Amniotic stem cell (primary cell): ENCODE data around the gene HNF1A.

ENCODE experiments used
- DNase-seq: peaks from one replicate; lab custom pipeline; 2025; lab: John Stamatoyannopoulos, UW

The HNF1A gene

DNA sequence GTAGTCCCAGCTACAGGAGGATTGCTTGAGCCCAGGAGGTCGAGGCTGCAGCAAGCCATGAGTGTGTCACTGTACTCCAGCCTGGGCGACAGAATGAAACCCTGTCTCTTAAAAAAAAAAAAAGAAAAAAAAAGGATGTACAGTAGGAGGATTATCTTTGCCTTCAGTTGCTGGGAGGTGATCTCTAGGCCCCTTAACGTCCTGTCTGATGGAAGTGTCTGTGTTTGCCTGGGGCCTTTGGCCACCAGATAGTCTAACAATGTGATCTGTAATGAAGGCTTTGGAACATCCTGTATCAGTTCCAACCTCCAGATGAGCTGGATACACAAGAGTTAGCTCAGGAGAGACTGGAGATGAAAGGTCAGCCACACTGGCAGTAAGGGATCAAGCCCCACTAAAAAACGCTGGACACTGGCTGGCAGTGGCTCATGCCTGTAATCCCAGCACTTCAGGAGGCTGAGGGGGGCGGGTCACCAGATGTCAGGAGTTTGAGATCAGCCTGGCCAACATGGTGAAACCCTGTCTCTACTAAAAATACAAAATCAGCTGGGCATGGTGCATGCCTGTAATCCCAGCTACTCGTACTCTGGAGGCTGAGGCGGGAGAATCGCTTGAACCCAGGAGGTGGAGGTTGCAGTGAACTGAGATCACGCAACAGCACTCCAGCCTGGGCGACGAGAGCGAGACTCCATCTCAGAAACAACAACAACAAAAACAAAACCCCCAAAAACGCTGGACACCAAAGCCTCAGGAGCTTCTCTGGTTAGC is 19.0 kb upstream of the HNF1A start:
- no peak for DNase-seq

DNA sequence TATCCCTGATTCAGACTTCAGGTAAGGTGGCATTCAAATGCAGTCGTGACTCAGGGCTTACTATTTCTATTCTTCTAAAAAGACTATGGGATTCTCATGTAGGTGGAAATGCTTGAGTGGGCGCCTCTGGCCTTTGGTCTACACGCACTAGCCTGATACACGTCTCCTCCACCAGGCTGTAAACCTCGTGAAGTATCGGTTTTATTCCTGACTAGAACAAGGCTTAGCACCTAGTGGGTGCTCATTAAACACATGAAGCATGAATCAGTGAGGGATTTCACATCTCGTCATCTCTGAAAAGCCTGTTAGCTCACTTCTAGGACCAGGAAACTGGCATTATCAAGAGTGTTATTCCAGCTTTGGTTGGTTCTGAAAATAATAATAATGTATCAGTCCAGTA is 17.7 kb upstream of the HNF1A start:
- no peak for DNase-seq

DNA sequence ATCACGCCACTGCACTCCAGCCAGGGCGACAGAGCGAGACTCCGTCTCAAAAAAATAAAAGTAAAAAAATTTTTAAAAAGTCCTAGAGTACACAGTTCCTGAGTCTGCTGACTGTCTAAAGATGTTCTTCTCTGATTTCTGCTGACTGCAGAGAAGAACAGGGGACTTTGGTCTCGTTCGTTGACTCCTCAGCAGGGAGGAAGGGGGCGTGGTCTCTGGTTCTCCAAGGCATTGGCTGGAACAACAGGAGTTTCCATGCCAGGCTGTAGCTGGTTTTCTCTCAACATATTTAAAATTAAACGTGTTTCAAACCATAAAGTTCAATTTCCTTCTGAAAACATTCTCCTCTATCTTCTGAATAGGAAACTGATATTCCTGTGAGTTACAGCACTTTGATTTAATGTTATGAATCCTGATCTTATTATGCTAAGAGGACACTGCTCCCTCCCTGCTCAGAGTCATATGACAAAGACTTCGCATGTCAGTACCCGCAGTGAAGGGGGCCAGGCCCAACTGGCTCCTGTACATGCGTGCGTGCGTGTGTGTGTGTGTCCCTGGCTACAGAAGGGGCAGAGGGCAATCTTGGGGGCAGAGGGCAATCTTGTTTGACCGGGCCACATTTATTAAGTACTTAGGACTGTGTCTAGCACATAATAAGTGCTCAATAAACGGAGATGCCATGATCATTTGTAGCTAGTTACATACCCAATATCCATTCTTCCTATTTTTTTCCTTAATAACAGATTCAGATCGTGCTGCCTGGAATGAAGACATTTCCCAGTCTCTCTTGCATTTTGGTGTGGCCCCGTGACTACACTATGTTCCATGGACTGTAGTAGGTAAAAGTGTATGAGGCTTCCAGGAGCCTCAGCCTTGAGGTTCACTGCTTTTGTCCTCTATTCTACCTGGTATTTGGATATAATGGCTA is 16.5 kb upstream of the HNF1A start:
- DNase-seq, result no peak

DNA sequence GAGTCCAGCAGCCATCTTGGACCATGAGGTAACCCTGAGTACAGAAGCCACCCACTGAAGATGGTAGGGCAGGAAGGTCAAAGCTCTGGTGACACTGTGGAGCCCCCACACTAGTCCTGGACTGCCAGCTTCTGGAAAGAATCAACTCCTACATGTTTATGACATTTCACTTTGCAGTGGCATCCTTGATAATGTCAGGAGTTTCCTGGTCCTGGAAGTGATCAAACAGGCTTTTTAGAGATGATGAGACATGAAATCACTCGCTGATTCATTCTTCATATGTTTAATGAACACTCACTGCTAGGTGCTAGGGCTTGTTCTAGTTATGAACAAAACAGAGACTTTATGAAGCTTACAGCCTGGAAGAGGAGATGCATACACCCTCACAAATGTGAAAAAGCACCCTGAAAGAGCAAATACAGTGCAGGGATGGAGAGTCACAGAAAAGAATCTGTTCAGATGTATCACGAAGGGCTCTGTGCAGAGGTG is 15.8 kb upstream of the HNF1A start:
- DNase-seq, result no peak

DNA sequence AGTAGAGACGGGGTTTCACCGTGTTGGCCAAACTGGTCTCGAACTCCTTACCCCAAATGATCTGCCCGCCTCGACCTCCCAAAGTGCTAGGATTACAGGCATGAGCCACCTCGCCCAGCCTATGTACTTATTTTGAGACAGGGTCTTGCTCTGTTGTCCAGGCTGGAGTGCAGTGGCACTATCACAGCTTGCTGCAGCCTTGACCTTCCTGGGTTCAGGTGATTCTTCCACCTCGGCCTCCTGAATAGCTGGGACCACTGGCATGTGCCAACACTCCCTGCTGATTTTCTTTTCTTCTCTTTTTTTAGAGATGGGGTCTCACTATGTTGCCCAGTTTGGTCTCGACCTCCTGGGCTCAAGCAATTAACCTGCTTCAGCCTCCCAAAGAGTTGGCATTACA is 14.0 kb upstream of the HNF1A start:
- DNase-seq, result no peak

DNA sequence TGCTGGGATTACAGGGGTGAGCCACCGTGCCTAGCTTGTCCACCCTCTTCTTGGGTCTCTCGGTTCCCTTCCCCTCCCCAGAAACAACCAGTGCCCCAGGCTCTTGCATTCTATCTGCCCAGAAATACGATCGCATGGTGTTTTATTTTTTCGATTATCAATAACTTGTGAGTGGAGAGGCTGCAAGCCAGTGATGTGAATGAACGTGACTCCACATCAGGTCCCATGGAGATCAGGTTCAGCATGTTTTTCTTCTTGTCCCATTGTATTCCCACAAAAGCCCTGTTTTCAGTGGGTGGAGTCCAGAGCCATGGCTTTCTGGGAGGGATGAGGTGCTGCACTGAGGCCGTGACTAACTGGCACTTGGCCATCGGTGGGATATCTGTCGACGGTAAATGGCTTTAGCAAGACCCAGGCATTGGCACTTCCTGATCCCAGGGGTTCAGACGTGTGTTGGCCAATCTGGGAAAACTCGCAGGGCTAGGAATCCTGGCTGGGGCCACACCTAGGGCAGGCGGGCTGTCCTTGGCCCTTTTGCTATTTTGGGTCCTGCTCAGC is 12.7 kb upstream of the HNF1A start:
- no peak for DNase-seq

DNA sequence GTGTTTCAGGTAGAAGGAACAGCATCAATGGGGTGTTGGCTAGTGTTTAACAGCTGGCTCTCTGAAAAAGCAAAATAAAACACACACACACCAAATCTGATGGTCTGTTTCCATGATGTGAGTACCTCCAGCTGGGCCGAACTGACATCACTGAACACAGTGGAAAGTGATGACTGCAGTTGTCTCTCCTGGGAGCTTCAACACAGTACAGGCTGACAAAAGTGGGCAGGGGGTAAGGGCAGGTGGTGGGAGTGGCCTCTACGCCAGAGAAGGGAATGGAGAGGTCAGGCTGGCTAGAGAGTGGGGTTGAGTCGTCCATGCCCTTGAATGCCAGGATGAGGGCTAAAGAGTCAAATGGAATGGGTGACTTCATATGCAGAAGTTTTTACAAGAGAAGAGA is 8.0 kb upstream of the HNF1A start:
- no peak for DNase-seq

DNA sequence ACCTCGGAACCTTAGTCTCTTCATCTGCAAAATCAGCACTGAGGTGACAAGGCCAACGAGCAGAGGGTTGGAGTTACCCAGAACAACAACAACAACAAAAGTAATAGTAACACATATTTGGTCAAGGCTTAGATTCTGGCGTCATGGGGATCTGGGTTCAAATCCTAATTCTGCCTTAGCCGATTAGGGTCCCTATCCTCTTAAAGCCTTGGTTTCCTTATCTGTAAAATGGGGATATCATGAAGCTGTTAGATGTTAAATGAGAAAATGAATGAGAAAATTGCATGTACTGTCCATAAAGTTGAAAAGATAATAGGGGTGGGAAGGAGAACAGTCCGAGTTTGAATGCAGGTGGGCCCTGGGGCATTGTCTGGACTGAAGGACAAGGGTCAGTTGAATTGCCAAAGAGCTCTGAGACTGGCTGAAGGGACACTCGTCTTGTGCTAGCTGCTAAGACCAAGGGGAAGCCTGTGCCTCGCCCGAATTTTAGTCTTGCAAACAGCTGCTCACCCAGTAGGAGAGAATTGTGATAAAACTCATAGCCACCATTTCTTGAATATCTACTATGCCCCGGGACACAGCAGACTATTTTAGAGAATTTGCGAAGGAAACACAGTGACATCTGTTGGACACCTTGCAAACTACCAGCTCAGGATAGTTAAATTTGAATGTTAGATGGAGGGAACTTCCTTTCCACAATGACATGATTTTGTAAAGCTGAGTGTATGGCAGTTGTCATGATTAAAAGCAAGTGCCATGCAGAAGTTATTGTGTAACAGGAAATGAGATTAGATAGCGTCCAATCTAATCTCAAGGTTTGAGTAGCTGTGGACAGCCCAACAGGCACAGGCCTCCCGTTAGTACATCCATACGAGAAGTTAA is 6.8 kb upstream of the HNF1A start:
- peak; percentile 23 for DNase-seq

DNA sequence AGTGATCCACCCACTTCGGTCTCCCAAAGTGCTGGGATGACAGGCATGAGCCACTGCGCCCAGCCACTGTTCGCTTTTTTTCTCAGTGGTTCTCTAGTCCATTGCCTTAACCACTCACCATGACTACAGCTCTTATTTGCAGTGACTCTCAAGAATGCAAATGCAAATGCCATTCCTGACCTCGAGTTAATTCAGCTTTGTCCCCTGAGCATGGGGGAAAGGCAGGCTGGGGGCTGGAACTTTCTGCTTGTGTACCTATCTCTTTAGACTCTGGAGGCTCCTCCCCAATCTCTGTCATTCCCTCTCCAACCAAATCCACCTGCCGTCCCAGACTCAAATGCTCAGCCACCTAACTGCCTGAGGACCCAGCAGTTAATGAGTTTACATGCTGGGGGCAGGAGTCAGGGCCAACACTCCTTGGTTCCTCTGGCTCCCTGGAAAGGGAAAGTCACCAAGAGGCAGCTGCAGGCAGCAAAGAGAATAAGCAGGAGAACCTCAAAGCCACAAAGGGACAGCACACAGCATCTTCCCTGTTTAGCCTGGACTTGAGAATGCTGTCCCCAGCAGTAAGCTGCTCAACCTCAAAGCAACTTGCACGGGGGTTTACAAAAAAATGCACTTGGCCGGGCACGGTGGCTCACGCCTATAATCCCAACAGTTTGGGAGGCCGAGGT is 5.3 kb upstream of the HNF1A start:
- no peak for DNase-seq

DNA sequence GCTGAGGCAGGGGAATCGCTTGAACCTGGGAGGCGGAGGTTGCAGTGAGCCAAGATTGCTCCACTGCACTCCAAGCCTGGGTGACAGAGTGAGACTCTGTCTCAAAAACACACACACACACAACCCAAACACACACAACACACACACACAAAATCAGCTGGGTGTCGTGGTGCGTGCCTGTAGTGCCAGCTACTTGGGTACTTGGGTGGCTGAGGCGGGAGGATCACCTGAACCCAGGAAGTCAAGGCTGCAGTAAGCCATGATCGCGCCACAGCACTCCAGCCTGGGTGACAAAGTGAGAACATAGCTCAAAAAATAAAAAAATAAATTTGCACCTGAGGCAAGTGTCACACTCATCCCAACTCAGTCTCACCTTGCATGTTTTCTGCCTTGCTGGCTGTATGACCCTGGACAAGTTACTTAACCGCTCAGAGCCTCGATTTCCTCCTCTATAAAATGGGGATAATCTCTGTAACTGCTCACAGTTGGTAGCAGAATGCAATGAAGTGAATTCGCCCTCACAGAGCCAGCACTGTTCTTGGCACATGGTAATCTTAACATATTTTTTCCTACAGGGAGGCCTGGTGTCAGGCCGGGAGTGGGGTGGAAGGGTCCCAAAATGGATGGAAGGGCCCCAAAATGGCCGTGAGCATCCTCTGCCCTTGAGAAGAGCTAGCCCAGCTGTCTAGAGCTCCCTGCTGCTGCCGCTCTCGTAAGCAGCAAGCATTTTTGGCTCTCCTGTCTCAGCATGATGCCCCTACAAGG is 630 bp upstream of the HNF1A start:
- no peak for DNase-seq

DNA sequence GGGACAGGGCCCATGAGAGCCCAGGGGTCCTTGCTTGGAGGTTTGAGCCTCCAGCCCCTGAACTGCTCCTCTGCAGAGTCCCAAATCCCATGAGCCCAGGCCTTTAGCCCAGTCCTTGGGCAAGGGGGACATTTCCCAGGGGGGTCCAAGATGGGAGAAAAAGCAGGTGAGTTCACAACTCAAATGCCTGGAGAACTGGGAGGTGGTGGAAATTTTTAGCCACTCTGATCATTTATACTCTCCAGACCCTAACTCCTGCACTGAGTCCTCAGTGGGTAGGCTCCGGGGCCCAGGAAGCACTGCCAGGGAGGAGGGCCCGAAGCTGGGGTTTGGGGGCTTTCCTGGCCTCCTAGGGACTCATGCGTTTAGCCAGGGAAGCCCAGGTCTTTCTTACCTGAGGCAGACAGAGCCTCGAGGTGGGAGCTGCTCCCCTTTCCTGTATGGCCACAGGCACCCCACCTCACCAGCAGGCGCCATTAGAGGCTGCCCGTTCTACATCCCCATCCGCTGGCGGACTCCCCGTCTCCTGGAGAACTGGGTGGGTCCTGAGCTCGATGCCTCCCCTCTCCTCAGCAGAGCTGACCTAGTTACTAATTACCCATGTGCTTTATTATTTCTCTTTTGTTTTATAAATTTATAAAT is 998 bp downstream of the HNF1A start:
- DNase-seq, result no peak

DNA sequence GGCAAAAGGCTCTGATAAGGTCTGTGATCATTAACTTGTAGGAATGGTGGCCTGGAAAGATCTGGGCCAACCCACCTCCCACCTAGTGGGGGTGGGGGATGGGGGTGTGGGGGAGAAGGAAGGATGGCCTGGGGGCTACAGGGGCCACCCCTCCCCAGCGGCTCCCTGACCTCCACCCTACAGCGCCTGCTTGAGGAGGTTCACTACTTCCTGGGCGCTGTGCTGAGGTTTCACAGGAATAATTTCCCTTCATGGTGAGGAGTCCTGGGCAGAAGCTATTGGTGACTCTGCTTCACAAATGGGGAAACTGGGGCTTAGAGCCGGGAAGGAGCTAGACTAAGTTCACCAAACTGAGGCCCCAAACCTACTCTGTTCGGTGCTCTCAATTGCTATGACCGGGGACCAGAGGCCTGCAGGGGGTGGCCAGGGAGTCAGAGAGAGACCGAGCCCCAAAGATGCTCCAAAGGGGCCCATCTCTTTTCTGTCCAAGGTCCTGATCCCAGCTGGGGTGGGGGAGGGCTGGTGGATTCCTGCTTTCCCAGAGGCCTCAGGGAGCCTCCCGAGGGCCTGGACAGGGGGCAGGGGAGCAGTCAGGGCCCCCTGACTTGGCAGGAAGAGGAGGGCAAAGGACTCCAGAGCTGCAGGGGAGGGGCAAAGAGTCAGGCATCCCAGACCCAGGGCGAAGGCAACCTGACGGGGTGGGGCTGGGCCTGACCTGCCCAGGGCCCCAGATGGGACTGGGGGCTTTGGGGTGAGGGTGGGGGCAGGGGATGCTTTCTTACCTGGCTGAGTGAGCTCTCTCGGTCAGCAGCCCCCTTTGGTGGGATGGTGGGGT is 1.7 kb downstream of the HNF1A start:
- no peak for DNase-seq

DNA sequence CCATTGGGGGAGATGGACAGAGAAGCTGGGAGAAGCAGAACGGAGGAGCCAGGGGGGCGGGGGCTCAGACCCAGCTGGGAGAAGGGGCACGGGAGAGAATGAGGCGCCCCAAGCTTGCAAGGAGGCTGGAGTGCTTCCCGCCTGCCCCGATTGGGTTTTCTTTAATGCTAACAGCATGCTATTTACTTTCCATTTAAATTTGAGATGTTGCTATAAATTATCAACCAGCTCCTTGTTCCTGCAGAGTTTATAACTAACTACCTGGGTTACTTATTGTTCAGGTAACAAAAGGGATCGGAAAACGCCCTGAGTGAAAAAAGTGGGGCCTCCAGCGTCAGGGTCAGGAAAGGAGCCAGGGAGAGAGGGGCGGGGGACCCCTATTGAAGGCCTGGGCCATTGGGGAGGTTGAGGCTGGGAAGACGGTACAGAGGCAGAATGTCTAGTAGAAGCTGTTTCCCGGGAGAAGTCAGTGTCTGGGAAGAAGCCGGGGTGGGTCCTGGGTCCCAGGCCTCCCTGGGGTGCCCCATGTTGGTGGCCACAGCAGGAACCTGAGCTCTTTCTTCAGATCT is 2.5 kb downstream of the HNF1A start:
- DNase-seq, result no peak

DNA sequence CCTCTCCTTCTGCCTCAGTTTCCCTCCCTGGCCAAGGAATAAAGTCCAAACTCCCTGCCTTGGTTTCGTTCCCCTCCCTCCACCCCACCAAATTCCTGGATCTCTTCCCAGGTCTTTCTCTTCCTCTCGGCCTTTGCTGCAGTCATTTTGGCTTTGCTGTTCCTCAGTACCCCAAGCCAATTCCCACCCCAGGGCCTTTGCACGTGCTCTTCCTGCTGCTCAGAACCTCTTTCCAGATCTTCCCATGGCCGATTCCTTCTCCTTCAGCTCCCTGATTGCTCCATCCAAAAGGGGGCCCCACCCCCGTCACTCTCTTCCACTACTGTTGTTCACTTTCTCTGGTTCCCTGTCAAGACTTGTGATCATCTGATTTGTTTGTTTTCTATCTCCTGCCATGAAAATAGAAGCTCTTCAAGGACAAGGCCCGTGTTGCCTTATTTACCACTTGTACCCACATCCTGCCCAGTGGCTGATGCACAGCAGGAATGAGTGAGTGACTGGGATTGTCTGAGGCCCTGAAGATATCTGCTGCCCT is 3.1 kb downstream of the HNF1A start:
- no peak for DNase-seq

DNA sequence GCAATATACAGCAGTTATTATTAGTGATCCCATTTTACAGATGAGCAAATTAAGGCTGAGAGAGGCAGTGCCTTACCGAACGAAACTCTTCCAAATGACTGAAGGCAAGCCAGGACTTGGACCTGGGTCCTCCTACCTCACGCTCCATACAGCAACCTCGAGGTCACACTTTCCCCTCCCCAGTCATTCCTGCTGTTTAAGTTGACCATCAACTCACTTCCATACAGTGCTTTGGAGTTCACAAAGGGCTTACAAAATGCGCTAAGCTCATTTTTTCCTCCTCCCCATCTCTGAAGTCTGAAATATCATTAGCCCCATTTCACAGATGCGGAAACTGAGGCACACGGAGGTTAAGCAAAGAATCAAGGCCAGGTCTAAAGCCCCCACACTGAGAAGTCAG is 4.3 kb downstream of the HNF1A start:
- no peak for DNase-seq

DNA sequence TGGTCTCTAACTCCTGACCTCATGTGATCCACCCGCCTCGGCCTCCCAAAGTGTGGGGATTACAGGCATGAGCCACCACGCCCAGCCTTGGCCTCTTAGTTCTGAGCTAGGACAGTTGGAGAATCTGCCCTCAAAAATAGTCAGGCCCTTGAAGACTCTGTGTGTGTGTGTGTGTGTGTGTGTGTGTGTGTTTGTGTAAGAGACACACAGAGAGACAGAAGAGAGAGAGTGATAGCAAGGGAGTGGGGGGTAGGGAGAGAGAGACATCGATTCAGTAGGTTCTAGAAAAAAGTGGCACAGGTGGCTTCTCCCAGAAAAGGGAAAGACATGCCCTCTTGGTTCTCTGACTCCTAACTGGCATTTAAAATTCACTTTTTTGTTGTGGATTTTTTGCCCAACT is 5.4 kb downstream of the HNF1A start:
- no peak for DNase-seq

DNA sequence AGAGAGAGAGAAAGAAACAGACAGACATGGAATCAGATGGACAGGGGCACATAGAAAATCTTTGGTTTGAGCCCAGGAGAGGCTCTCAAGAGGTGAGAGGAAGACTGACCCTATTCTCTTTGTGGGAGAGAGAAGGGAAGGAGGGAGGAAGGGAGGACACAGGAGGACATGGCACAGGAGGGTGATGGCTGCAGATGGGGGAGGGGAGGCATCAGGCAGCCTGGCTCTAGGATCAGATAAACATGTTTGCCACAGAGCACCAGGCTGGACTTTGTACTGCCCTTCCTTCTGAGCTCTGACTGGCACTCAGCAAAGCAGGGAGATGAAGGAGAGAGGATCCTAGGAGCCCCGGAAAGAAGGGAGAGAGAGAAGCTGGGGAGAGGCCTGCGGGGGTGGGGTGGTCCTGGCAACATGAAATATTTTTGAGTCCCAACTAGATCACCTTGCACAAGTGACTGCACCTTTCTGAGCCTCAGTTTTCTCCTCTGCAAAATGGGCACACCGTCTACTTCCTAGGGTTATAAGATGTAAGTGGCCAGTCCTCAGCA is 6.1 kb downstream of the HNF1A start:
- DNase-seq, result no peak

DNA sequence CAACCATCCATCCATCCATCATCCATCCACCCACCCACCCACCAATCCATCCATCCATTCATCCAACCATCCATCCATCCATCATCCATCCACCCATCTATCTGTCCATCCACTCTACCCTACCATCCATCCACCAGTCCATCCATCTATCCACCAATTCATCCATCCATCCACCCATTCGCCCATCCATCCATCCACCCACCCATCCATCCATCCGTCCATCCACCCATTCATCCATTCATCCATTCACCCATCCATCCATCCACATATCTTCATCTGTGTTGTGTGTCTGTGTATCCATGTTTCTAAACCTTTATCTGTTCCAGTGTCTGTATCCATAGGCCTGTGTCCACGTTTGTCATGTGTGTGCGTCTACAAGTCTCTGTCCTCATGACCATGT is 9.9 kb downstream of the HNF1A start:
- no peak for DNase-seq
